RKO (cell line): ENCODE results near the gene PDE11A.
A peak's percentile ranks its signal among the peaks of the same experiment; 100 is the strongest.

ENCODE experiments used
- DNase-seq: peaks from one replicate; pipeline ENCODE4 v3.0.0-alpha.2; 2016; ENCODE audit warnings: low spot score

PDE11A gene

DNA sequence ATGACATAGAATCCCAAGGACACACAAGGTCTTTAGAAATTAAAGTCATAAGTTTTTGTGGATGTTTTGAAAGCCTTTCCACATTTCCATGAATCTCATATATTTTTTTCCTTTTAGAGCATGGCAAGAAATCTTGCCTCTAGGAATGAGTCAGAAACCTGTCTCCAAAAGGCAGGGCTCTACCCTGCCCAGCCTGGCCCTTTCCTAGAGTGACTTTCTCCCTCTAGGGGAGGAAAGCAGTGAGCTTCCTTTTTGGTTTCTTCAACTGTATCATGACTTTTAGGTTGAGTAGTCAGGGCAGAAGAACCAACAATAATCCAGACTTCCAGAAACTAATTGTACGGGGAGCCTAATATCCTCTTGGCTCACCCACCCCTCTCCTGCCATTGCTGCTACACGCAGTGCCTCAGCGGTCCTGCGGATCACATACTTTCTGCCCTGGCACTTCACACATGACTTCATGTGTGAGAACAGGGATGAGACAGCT lies 379.8 kb downstream of the PDE11A start:
- peak; percentile 4 for DNase-seq

DNA sequence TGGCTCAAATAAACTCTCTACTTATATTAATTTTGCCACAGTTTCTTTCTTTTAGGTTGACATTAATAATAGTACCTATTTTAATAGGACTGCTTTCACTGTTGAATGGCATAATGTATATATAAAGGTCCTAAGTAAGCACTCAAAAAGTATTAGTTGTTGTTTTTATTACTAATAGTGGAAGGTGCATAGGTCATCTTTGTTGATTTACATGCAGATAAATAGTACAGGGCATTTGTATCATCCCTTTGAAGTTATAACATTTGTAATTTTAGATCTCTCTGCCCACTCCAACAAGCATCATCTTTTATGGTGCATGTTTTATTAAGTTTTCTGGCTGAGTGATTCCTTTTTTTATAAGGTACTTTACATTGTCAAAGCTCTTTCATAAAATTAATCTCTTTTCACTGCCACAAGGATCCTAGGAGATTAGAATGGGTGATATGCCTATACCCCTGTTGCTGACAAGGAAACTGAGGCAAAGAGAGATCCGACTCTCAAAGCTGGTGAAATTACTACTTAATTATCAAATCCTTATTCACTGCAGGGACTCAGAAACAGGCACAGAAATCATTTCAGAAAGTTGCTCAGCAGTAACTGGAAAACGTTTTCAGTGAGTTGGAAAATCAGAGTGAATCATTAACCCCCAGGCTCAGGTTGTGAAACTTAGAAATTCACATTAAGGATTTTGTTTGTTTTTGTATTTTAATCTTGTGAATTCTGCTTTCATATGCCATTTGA lies 380.4 kb downstream of the PDE11A start:
- no peak for DNase-seq

- no peak for DNase-seq
These were observed 381.4 kb downstream of the PDE11A start for GRCh38 chr2:177691177-177691576.

GRCh38 chr2:177689623-177690022 lies 383.0 kb downstream of the PDE11A start:
- no peak for DNase-seq

- no peak for DNase-seq
These were observed 383.7 kb downstream of the PDE11A start for GRCh38 chr2:177688844-177689243.

DNA sequence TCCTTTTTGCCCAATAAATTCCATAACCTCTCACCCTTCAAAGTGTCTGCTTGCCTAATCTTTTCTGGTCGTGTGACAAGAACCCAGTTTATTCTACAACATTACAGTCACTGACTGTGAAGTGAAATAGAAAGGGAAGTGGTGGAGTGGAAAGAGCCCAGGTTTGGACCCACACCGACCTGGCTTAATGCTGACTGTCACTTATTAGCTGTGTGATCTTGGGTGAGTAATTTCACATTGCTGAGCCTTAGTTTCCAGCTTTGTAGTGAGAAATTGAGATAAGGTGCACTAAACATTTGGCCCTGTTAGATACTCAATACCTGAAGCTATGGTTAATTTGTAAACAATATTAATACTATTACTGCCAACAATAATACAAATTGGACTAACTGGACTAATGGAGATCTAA lies 388.9 kb downstream of the PDE11A start:
- no peak for DNase-seq

- no peak for DNase-seq
These were observed 389.5 kb downstream of the PDE11A start for GRCh38 chr2:177682836-177683660.

GRCh38 chr2:177682006-177682405 lies 390.6 kb downstream of the PDE11A start:
- DNase-seq: no peak

DNA sequence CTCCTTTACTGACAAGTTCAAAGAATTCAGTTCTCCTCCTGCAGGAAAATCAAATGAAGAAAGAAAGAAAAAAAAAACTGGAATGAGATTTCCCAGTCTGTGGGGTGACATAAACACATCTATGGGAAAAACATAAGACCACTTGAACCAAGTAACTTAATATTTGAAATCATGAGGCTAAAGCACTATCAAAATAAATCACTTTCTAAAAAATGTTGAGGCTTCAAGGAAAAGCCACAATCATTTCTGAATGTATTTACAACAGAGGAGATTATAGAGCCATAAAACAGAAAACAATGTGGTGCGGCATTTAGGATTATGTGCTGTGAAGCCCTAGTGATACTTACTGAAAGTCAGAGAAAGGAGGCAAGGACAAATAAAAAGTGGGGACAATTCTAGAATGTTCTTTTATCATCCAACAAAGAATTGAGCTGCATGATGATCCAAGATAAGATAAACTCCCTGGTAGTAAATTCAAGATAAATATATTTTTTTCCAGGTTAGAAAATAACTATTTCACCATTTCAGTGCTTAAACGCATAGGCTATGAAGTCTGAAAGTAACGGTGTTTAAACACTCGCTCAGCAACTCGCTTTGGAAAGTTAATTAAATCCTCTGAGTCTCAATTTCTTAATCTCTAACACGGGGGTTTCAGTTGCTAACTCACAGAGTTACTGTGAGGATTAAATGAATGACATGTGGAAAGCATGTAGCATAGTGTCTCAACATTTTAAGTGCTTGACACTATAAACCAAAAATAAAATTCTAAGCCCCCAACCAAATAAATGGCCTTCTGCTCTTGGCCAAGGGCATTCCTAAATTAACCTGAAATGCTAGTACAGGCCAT lies 391.5 kb downstream of the PDE11A start:
- no peak for DNase-seq

- DNase-seq: no peak
These were observed 392.7 kb downstream of the PDE11A start for GRCh38 chr2:177679611-177680605.

DNA sequence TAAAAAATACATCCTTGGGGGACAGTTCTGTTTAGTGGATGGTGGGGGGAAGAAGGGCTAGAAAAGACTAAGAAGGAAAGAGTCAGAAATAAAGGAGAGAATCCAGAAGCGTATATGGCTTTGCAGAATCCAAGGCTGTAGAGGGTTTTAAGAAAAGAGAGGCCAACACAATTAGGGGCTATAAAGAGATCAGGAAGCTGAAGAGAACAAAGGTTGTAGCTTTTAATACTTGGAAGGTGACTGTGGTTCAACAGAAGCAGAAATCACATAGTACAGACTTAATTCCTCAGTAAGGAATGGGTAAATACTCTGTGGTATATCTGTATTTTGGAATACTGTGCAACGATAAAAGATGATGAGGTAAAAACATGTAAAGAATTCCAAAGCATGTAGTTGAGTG lies 393.6 kb downstream of the PDE11A start:
- no peak for DNase-seq

DNA sequence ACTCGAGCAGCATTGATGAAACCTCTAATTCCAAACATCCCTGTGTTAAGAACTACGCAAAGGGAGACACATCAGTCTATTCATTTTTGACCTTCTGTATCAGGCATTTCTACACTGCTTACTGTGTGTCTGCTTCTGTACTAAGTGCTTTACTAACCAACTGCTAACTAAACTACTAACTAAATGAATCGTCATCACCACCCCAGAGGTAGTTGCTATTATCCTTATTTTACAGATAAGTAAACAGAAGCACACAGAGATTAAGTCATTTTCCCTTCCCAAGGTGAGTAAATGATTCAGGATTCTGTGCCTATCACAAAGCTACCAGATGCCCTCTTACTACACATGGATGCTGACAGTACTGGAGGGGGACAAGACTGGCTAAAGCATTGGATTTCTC lies 395.9 kb downstream of the PDE11A start:
- DNase-seq: no peak

- DNase-seq: no peak
These were observed 396.8 kb downstream of the PDE11A start for GRCh38 chr2:177675825-177676224.

- DNase-seq: no peak
These were observed 397.2 kb downstream of the PDE11A start for GRCh38 chr2:177675350-177675821.

GRCh38 chr2:177673602-177674595 lies 398.7 kb downstream of the PDE11A start:
- DNase-seq: peak; percentile 40

- no peak for DNase-seq
These were observed 400.9 kb downstream of the PDE11A start for GRCh38 chr2:177671662-177672061.

DNA sequence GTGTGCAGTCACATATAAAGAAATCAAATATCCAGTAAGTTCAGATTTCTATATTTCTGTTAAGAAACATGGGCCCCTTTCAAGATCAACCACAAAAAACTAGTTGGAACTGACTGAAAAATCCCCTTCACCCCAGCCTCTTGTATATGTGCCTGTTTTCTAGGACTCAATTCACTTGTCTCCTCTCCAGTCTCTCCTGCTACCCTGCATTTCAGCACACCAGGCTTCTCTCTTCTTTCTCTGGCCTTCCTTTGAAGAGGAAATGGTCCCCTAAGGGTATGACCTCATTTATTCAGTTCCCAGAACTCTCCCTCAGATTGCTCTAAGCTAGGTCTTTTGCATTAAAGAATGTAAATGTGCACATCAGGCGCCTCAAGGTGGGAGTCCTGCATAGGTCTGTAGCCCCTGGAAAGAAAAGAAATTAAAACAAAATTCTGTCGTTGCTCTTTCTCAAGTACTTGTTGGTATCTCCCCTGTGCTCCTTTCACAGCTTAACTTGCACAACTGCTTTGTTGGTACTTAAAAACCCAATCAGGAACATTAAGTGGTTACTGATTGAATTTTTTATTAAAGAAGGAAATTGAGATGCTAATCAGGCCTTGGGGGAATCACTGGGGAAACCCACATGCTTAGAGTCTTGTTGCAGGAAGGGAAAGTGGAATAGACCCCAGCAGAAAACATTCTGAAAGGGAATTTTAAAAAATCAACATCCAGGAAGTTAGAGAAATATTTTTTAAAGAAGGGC lies 401.6 kb downstream of the PDE11A start:
- no peak for DNase-seq

- DNase-seq: no peak
These were observed 402.8 kb downstream of the PDE11A start for GRCh38 chr2:177669625-177670330.
